NB4 (cell line): ENCODE measurements around the gene TGFB2.

ENCODE experiments used
- DNase-seq: peaks from one replicate; pipeline ENCODE4 v3.0.0; 2010; ENCODE audit warnings: low read depth
- H3K4me3 ChIP-seq: one replicate; pipeline ENCODE4 v1.5.1; 2011; ENCODE audit warnings: mild to moderate bottlenecking, low read depth, low read length, moderate library complexity
- MYC ChIP-seq: IDR thresholded peaks from 2 replicates; pipeline ENCODE4 v1.6.1; 2011; ENCODE audit warnings: low read depth, low read length
- POLR2A ChIP-seq: IDR thresholded peaks from 2 replicates; pipeline ENCODE4 v1.6.1; 2011; ENCODE audit warnings: mild to moderate bottlenecking; ENCODE audit not compliant: insufficient read length; ENCODE audit errors: extremely low read depth
- TF ChIP-seq, protein P1 (sequence below): IDR thresholded peaks from one replicate; pipeline ENCODE4 v1.5.1; 2012; ENCODE audit warnings: low read depth, low read length
- TF ChIP-seq, protein P2 (sequence below): IDR thresholded peaks from 2 replicates; pipeline ENCODE4 v1.6.1; 2011; ENCODE audit warnings: low read depth, low read length

The TGFB2 gene

DNA sequence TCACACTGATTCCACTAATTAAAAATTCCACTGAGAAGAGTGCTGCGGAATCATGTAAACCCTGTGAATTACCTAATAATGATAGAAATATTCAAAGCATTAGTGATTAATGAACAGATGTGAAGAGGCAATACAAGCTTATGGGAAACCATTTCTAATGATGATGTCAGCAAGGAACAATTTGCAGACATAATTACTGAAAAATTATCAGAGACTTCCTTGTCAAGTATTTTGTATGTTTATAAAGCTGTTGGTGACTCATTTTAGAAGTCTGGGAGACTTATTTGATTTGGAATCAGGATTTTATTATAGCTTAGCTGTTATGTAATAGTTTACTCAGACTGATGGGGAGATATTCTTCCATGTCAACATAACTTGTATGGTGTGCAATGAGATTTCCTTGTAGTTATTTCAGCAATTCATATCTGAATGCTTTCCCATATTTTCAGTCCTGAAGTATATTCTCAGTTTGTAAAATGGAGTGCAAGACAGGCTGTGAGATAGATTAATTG, 135.5 kb downstream of the TGFB2 start:
- no peak overlapping the region for H3K4me3 ChIP-seq
- no peak for TF ChIP-seq POLR2A
- TF ChIP-seq, protein P1, sequence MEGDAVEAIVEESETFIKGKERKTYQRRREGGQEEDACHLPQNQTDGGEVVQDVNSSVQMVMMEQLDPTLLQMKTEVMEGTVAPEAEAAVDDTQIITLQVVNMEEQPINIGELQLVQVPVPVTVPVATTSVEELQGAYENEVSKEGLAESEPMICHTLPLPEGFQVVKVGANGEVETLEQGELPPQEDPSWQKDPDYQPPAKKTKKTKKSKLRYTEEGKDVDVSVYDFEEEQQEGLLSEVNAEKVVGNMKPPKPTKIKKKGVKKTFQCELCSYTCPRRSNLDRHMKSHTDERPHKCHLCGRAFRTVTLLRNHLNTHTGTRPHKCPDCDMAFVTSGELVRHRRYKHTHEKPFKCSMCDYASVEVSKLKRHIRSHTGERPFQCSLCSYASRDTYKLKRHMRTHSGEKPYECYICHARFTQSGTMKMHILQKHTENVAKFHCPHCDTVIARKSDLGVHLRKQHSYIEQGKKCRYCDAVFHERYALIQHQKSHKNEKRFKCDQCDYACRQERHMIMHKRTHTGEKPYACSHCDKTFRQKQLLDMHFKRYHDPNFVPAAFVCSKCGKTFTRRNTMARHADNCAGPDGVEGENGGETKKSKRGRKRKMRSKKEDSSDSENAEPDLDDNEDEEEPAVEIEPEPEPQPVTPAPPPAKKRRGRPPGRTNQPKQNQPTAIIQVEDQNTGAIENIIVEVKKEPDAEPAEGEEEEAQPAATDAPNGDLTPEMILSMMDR: no peak
- no peak for TF ChIP-seq MYC
- TF ChIP-seq, protein P2, sequence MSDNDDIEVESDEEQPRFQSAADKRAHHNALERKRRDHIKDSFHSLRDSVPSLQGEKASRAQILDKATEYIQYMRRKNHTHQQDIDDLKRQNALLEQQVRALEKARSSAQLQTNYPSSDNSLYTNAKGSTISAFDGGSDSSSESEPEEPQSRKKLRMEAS: no peak
- no peak for DNase-seq

DNA sequence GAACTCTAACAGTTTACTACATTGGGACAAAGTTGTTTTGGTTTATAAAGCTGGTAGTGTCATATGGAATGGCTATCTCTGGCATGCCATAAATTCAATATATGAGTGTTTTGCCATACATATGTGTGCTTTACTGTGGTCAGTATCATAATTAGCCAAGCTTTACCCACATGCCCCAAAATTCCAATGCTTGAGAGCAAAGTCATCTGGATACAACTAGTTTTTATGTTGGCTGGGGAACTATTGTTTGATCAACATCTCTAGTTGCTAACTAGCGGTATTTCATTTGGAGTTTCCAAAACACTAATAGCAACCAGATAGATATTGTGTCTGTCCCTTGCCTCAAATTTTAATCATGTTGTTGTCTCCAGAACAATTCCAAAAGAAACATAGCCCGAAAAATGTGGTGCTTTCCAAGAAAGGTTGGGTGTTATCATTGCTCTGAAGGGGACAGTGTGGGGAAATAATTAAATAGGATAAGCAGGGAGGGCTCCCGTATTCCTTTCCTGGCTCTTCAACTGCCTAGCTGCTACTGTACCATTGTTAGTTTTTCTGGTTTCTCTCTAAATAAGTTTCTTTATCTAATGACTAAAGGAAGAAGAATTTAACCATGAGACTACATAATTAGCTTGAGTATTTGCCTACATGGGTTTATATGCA, 136.1 kb downstream of the TGFB2 start:
- TF ChIP-seq, protein P2: no peak
- no peak for TF ChIP-seq MYC
- TF ChIP-seq, protein P1: no peak
- H3K4me3 ChIP-seq: no peak overlapping the region
- DNase-seq: no peak

DNA sequence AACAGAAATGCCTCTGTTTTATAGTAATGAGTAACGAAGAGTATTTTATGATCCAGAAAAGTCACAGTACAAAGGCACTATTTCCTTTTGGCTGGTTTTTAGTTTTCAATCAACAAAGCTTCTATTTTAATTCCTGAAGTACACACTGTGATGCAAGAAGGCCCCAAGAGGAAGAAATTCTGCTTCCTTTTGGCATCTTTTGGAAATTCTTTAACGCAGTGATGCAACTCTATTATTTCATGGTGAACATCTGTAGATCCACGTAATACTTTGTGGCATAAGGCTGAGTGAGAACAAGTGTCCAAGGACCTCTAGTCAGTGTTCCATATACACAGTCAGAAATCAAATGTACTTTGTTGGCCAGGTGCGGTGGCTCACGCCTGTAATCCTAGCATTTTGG, 137.5 kb downstream of the TGFB2 start:
- DNase-seq: no peak
- TF ChIP-seq MYC: no peak

DNA sequence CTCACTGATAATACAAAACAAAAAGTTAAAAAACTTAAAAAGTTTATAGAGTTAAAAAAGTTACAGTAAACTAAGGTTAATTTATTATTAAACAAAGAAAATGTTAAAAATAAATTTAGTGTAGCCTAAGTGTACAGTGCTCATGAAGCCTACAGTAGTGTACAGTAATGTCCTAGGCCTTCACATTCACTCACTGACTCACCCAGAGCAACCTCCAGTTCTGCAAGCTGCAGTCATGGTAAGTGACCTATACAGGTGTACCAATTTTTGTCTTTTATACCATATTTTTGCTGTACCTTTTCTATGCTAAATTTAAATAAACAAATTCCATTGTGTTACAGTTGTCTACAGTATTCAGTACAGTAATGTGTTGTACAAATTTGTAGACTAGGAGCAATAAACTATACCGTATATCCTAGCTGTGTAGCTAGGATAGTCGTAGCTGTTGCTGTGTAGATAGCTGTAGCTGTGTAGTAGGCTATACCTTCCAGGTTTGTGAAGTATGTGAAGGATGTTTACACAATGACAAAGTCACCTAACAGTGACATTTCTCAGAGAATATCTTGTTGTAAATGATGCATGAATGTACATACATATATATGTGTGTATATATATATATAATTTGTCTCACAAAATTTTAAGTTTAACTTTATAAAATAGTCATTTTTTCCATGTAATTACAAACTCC, 140.2 kb downstream of the TGFB2 start:
- H3K4me3 ChIP-seq: no peak overlapping the region
- TF ChIP-seq MYC (no peak), POLR2A (no peak)
- TF ChIP-seq, protein P2: no peak
- TF ChIP-seq, protein P1: no peak
- no peak for DNase-seq

More for the DNA sequence above, 137.5 kb downstream of the TGFB2 start:
- no peak overlapping the region for H3K4me3 ChIP-seq

DNA sequence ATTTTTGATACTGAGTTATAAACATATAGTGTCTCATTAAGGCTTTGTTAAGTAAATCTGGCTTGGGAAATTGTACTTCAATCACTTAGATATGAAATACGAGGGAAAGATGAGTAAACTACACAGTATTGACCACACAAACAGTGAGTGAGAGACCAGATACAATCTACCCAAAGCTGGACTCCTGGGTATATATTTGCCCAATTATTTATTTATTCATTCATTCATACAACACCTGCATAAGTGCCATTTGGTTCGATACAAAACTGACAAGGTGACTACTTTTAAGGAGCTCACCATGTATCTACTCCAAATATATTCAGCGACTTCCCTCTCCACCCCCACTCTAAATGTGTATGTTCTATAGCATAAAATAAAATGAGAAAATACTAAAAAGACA, 143.4 kb downstream of the TGFB2 start:
- no peak for DNase-seq
- H3K4me3 ChIP-seq: no peak overlapping the region
- TF ChIP-seq, protein P1: no peak
- TF ChIP-seq, protein P2: no peak
- no peak for TF ChIP-seq MYC
- TF ChIP-seq POLR2A: no peak

DNA sequence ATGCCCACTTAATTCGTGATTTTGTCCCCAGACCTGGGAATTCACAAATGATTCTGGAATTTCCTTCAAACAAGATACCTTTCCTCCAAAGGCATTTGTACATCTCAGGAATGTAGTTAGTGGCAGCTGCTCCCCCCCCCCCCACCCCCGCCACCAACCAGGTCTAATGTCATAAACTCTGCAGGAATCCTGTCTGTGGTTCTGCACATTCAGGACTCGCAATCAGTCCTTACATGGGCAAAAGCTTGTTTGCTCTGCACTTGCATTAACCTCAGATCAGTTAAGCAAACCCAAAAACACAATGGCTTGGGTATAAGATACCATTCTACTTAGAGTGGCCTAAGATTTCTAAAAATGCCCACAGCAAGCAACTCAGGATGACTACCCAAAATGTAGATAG, 143.8 kb downstream of the TGFB2 start:
- TF ChIP-seq POLR2A (no peak), MYC (no peak)
- TF ChIP-seq, protein P2: no peak
- TF ChIP-seq, protein P1: no peak
- no peak for DNase-seq
- H3K4me3 ChIP-seq: no peak overlapping the region
